ENCODE measurements around the gene TPCN1.

Gene TPCN1

DNA sequence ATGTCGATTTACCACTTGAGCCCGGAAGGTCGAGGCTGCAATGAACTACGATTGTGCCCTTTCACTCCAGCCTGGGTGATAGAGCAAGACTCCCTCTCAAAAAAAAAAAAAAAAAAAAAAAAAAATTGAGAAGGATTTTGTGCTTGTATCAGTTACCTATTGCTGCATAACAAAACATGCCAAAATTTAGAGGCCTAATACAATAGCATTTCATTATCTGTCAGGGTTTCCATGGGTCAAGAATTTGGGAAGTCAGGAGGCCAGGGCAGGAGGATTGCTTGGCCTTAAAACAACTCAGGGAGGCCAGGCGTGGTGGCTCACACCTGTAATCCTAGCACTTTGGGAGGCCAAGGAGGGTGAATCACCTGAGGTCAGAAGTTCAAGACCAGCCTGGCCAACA lies 118.3 kb downstream of the TPCN1 start:
- DNase-seq (ENCODE audit: low read depth in 2 of 2): no peak

GRCh38 chr12:113340061-113340460 lies 118.8 kb downstream of the TPCN1 start:
- DNase-seq (ENCODE audit: low read depth in 2 of 2): no peak

DNA sequence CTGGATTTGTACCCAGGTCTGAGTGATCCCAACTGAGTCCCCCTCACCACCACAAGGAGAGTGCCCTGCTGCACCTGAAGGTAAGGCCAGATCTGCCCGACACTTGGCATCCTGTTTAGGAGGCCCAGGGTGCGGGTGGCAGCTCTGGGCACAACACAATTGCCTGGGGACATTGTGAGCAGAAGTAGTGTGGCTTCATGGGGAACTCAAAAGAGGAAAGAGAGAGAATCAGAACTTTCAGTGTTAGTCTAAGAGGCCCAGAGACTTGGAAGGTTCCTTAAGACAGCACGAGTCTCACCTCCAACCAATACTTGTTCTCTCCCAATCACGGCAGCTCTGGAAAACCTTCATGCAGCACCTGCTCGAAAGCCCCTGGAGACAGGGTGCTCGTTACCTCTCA lies 120.3 kb downstream of the TPCN1 start:
- no peak for DNase-seq (ENCODE audit: low read depth in 2 of 2)

- no peak for DNase-seq (ENCODE audit: low read depth in 2 of 2)
These were observed 124.1 kb downstream of the TPCN1 start for GRCh38 chr12:113345318-113345717.

GRCh38 chr12:113346353-113346752 lies 125.1 kb downstream of the TPCN1 start:
- no peak for DNase-seq (ENCODE audit: low read depth in 2 of 2)

GRCh38 chr12:113347107-113347506 lies 125.8 kb downstream of the TPCN1 start:
- no peak for DNase-seq (ENCODE audit: low read depth in 2 of 2)

DNA sequence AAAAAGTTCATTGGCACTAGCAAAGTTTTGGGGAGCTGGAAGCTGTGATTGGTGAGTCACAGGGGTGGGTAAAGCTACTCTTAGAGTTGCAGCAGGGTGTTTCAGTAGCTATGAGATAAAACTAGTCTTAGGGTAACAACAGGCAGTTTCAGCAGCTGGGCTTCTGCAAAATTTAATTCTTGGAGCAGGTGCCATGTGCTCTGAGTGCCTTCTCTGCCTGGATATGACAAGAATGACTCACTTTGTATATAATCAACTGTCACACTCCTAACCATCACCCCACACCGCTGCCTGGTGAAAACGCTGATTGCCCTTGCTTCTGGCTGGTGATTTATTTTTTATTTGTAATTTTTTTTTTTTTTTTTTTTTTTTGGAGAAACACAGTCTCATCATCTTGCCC lies 126.6 kb downstream of the TPCN1 start:
- DNase-seq (ENCODE audit: low read depth in 2 of 2): no peak

Measured in stimulated activated CD4-positive, alpha-beta T cell treated with anti-CD3 and anti-CD28 coated beads, Interleukin-12 subunit alpha, Interleukin-12 subunit beta, amount 100 ng/mL, for 24 hours (primary cell).